GM12878 (cell line): ENCODE measurements around the gene VAC14. TPM values are rescaled to one million over a fixed set of nuclear protein-coding genes. Genes with fewer than 3 reads are reported as not detected.

Experiments used
- ATAC-seq: fragments of 200-7000 bp; cut with Tn5 transposase; 3 replicates; pipeline ENCODE4 v1.9.1; 2020; ENCODE audit warnings: mild to moderate bottlenecking, moderate library complexity
- BruUV-seq: library from RNA; stranded (reverse); fragments of 400-500 nt; replicated peaks from 2 replicates; lab custom pipeline; 2021; lab: Mats Ljungman, UMichigan
- CTCF ChIA-PET: fragments of 300-600 bp; sonication (Branson Sonifier 250); formaldehyde crosslinking; extraction: SDS; loops from one replicate; lab custom pipeline; 2021; ENCODE audit warnings: inconsistent platforms; lab: Yijun Ruan, JAX
- POLR2A ChIA-PET: fragments of 350-600 bp; formaldehyde crosslinking; extraction: SDS; loops from one replicate; lab custom pipeline; 2021; ENCODE audit warnings: inconsistent platforms; lab: Charles Lee
- RAD21 ChIA-PET: fragments of 300-600 bp; sonication (Branson Sonifier 250); formaldehyde crosslinking; loops from one replicate; lab custom pipeline; 2023; ENCODE audit warnings: antibody characterized with exemption; ENCODE audit not compliant: unreplicated experiment; lab: Charles Lee
- SMC1A ChIA-PET: fragments of 300-600 bp; sonication (Branson Sonifier 250); formaldehyde crosslinking; loops from one replicate; lab custom pipeline; 2023; ENCODE audit not compliant: unreplicated experiment, uncharacterized antibody; lab: Charles Lee
- DNase-seq: peaks from one replicate; pipeline ENCODE4 v3.0.0-alpha.2; 2011; ENCODE audit warnings: low read depth, low spot score
- FAIRE-seq: peaks from 3 replicates; lab custom pipeline; 2011; peaks lifted over from hg19 to GRCh38; lab: Jason Lieb, UNC
- H2AFZ ChIP-seq: 2 replicates; pipeline ENCODE4 v1.6.0; 2011; ENCODE audit warnings: low read depth, low read length, control low read depth; ENCODE audit not compliant: control insufficient read depth
- H3K27ac ChIP-seq: 2 replicates; pipeline ENCODE4 v1.5.1; 2011; ENCODE audit warnings: control low read depth; ENCODE audit not compliant: control insufficient read depth, insufficient read depth
- H3K27me3 ChIP-seq, 2 experiments: replicated peaks in 1 of 2; 2 replicates each; pipeline versions ENCODE4 v1.6.0 to v1.6.1; 2011; ENCODE audit warnings: low read length in 1 of 2; ENCODE audit not compliant: control insufficient read depth in 2 of 2, insufficient read depth in 2 of 2
- H3K36me3 ChIP-seq, 2 experiments: 2 replicates each; pipeline ENCODE4 v1.5.1; 2011; ENCODE audit warnings: low read length in 1 of 2; ENCODE audit not compliant: control insufficient read depth in 2 of 2, insufficient read depth in 2 of 2
- H3K4me1 ChIP-seq: 2 replicates; pipeline ENCODE4 v1.6.1; 2011; ENCODE audit warnings: mild to moderate bottlenecking, low read length, moderate library complexity, mixed read lengths; ENCODE audit not compliant: control insufficient read depth, insufficient read depth
- H3K4me2 ChIP-seq: 2 replicates; pipeline ENCODE4 v1.6.0; 2011; ENCODE audit warnings: control low read depth; ENCODE audit not compliant: control insufficient read depth, insufficient read depth
- H3K4me3 ChIP-seq: fragments of 200-600 bp; sonication (generic); 2 replicates; pipeline ENCODE4 v1.5.1; 2016
- H3K79me2 ChIP-seq: 2 replicates; pipeline ENCODE4 v1.6.0; 2011; ENCODE audit warnings: low read length; ENCODE audit not compliant: control insufficient read depth, insufficient read depth
- H3K9ac ChIP-seq: 2 replicates; pipeline ENCODE4 v1.8.0; 2011; ENCODE audit warnings: low read length, control low read depth, mixed read lengths; ENCODE audit not compliant: control insufficient read depth, insufficient read depth
- H3K9me3 ChIP-seq: replicated peaks from 3 replicates; pipeline ENCODE4 v1.5.1; 2011; ENCODE audit warnings: mild to moderate bottlenecking, low read length; ENCODE audit not compliant: control insufficient read depth, insufficient read depth
- H4K20me1 ChIP-seq: 2 replicates; pipeline ENCODE4 v1.6.0; 2011; ENCODE audit not compliant: control insufficient read depth, insufficient read depth
- HDAC2 ChIP-seq: fragments of 200-600 bp; sonication (generic); IDR thresholded peaks from 2 replicates; pipeline ENCODE4 v1.6.1; 2017
- IRF4 ChIP-seq: IDR thresholded peaks from 2 replicates; pipeline ENCODE4 v1.6.1; 2011; ENCODE audit warnings: low read depth, low read length
- NFXL1 ChIP-seq: fragments of 450-650 bp; IDR thresholded peaks from 2 replicates; pipeline ENCODE4 v1.6.1; 2017; ENCODE audit warnings: antibody characterized with exemption, mild to moderate bottlenecking, borderline replicate concordance
- ZBTB40 ChIP-seq: fragments of 450-650 bp; IDR thresholded peaks from 2 replicates; pipeline ENCODE4 v1.6.1; 2016; ENCODE audit warnings: mild to moderate bottlenecking, moderate library complexity, borderline replicate concordance
- WGBS: methylation state at CpG from one replicate; pipeline ENCODE4 v1.1.6; 2016; ENCODE audit warnings: low lambda C conversion rate; ENCODE audit not compliant: insufficient replicate concordance, insufficient coverage; ENCODE audit errors: missing lambda C conversion rate; 5-methylcytosine and 5-hydroxymethylcytosine counted together
- in situ Hi-C: fragments of 300-500 bp; cut with MboI; formaldehyde crosslinking; loops from 9 replicates; pipeline ENCODE4 v1.14.3; 2018; ENCODE audit warnings: mixed read lengths
- intact Hi-C: fragments of 100-400 bp; cut with micrococcal nuclease; formaldehyde crosslinking; loops from one replicate; pipeline ENCODE4 v1.14.2; 2022; ENCODE audit not compliant: unreplicated experiment
- polyA plus RNA-seq, 11 experiments: library from polyadenylated mRNA; depleted of rRNA in 4 of 11; unstranded in 6 of 11; stranded (reverse) in 5 of 11; fragments of >200 nt; fragmentation: Nextera tagmentation in 4 of 11; fragmentation: Illumina TruSeq in 1 of 11; extraction: Ambion mirVana in 4 of 11; extraction: Trizol in 1 of 11; gene quantifications; 1 replicate in 1 of 11; 2 replicates in 10 of 11; pipeline versions ENCODE4 v1.2.1 to v1.2.3, GENCODE V29; 2011 to 2016; ENCODE audit warnings: inconsistent platforms in 2 of 11, missing spikeins in 2 of 11, low read depth in 1 of 11
- total RNA-seq, 4 experiments: library from RNA; depleted of rRNA in 3 of 4; stranded (reverse); fragments of >200 nt in 3 of 4; fragmentation: Illumina TruSeq in 1 of 4; extraction: Trizol in 1 of 4; gene quantifications; 2 replicates each; pipeline versions ENCODE4 v1.2.1 to v1.2.3, GENCODE V29; 2013 to 2021

The VAC14 gene
- total and polyA plus RNA-seq, 10 of the 15 experiments (the other 5 are each of a cell fraction or from before 2014, with no cell fraction given), result 1.3 to 45.5 (median 25.5) TPM

- no peak for FAIRE-seq
- in situ Hi-C loops (no loop called here), intact Hi-C loops (no loop called here)
- no peaks in the 10 kb centered on the region for H3K27me3 ChIP-seq
- H3K9ac ChIP-seq, result no peak overlapping the region
- BruUV-seq, result no TSS peak
- no peak overlapping the region for H3K4me3 ChIP-seq
- no peak for DNase-seq
- no peak overlapping the region for H3K4me2 ChIP-seq
- no peaks in the 10 kb centered on the region for H3K79me2 ChIP-seq
- peaks cover 0 to 4% of the 10 kb centered on the region in 2 experiments; a peak in 3 of 4 replicates for H3K36me3 ChIP-seq
- ChIA-PET SMC1A (no interaction called here), RAD21 (no interaction called here), POLR2A (no interaction called here), CTCF (interaction anchor here (2.5 kb wide), 1 partner anchor 47 kb away, joined by 7 read pairs; no protein-coding TSS in a partner anchor)
- no peaks in the 10 kb centered on the region for H4K20me1 ChIP-seq
- WGBS, result 91% methylated on average over 15 of the region's 15 CpGs
- TF ChIP-seq ZBTB40 (no peak), IRF4 (no peak), HDAC2 (no peak), NFXL1 (no peak)
- no peak overlapping the region for H2AFZ ChIP-seq
- no peaks in the 10 kb centered on the region for H3K4me1 ChIP-seq
- H3K27ac ChIP-seq, result no peak overlapping the region
- no peak for ATAC-seq
- no peaks in the 10 kb centered on the region for H3K9me3 ChIP-seq
Measured at GRCh38 chr16:70724146-70725023, 76.6 kb downstream of the VAC14 start.
